ENCODE data around the gene MBD3.
A peak's percentile ranks its signal among the peaks of the same experiment; 100 is the strongest.

Gene MBD3

GRCh38 chr19:1618157-1619093 lies 25.8 kb upstream of the MBD3 start:
- DNase-seq = no peak

- DNase-seq = no peak
Observed at GRCh38 chr19:1616875-1617274, 24.2 kb upstream of the MBD3 start.

GRCh38 chr19:1616396-1616795 lies 23.7 kb upstream of the MBD3 start:
- no peak for DNase-seq

GRCh38 chr19:1615156-1615765 lies 22.6 kb upstream of the MBD3 start:
- DNase-seq = no peak

- no peak for DNase-seq
Observed at GRCh38 chr19:1613808-1614570, 21.3 kb upstream of the MBD3 start.

GRCh38 chr19:1613146-1613545 lies 20.5 kb upstream of the MBD3 start:
- no peak for DNase-seq

GRCh38 chr19:1612114-1613086 lies 19.7 kb upstream of the MBD3 start:
- DNase-seq = no peak

GRCh38 chr19:1611353-1611752 lies 18.7 kb upstream of the MBD3 start:
- DNase-seq = no peak

- no peak for DNase-seq
Observed at GRCh38 chr19:1610579-1610978, 17.9 kb upstream of the MBD3 start.

GRCh38 chr19:1609680-1610474 lies 17.2 kb upstream of the MBD3 start:
- no peak for DNase-seq

GRCh38 chr19:1609103-1609396 lies 16.4 kb upstream of the MBD3 start:
- DNase-seq = no peak

- no peak for DNase-seq
Observed at GRCh38 chr19:1608359-1609102, 15.9 kb upstream of the MBD3 start.

- DNase-seq = no peak
Observed at GRCh38 chr19:1606138-1606651, 13.5 kb upstream of the MBD3 start.

- peak; percentile 96 for DNase-seq
Observed at GRCh38 chr19:1605236-1606137, 12.8 kb upstream of the MBD3 start, which contains the start of gene UQCR11. Gene UQCR11 (minus strand): TSS chr19:1605462. CDS start chr19:1605409, 53 bp downstream.

- no peak for DNase-seq
Observed at GRCh38 chr19:1602091-1602707, 9.5 kb upstream of the MBD3 start.

- DNase-seq = no peak
Observed at GRCh38 chr19:1601613-1602064, 9.0 kb upstream of the MBD3 start.

- DNase-seq = no peak
Observed at GRCh38 chr19:1599460-1599846, 6.8 kb upstream of the MBD3 start.

GRCh38 chr19:1598777-1599459 lies 6.3 kb upstream of the MBD3 start:
- no peak for DNase-seq

GRCh38 chr19:1593501-1593772 lies 772 bp upstream of the MBD3 start:
- DNase-seq = no peak

All from fibroblast of upper back skin (primary cell).